ENCODE results near the gene COG2.
"Not testable (repeated sequence)": the region's sequence is repeated elsewhere in the genome, so short reads cannot be mapped to it uniquely, and the experiment has no call there.

Gene COG2

DNA sequence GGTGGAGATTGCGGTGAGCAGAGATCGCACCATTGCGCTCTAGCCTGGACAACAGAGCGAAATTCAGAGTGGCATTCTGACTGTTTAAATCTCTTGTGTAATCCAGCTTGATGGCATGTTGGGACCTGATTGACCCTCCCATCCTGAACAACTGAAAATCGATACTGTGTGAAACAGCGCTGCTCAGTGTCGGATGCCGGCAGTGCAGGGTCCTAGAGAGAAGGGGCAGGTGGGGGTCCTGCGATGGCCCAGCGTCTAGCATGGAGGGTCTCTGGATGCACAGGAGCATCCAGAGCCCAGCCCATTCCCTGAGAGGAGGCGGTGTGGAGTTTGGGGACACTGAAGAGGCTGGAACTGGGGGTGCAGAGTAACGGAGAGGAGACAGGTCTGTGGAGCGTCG lies 55.8 kb downstream of the COG2 start:
- no peaks in the 10 kb centered on the region for H3K79me2 ChIP-seq (ENCODE audit: control insufficient read depth, insufficient read depth, low read length)
- no peak overlapping the region for H3K18ac ChIP-seq (ENCODE audit: low read length)
- no peak overlapping the region for H2BK15ac ChIP-seq (replicated peaks; ENCODE audit: low read depth)
- no peaks in the 10 kb centered on the region for H3K4me1 ChIP-seq (ENCODE audit: control insufficient read depth, low read depth, low read length)
- no peak overlapping the region for H4K8ac ChIP-seq (ENCODE audit: low read depth, low read length)
- no peak overlapping the region for H3K4me3 ChIP-seq (ENCODE audit: low read length)
- H3K9ac ChIP-seq (ENCODE audit: low read length): no peak overlapping the region
- no peak overlapping the region for H3K4me2 ChIP-seq (ENCODE audit: low read length)
- H3K27me3 ChIP-seq (ENCODE audit: insufficient read depth, low read length, poor library complexity): no peaks in the 10 kb centered on the region
- no peak overlapping the region for H4K5ac ChIP-seq (ENCODE audit: low read length)
- H3K27ac ChIP-seq (ENCODE audit: low read depth, low read length): no peak overlapping the region
- H3K4ac ChIP-seq (ENCODE audit: low read depth, low read length): no peak overlapping the region
- H3K79me1 ChIP-seq (ENCODE audit: low read length): no peaks in the 10 kb centered on the region
- no CpG with 5 or more reads among the region's 14 CpGs for WGBS (ENCODE audit: extremely low coverage, insufficient coverage, low lambda C conversion rate)
- H3K36me3 ChIP-seq (ENCODE audit: control insufficient read depth, insufficient read depth, low read length): no peaks in the 10 kb centered on the region
- no peak overlapping the region for H2BK120ac ChIP-seq (ENCODE audit: low read depth, low read length)
- H2AK5ac ChIP-seq (ENCODE audit: low read length): no peak overlapping the region
- no peak overlapping the region for H2BK5ac ChIP-seq (ENCODE audit: low read length)
- H3K23ac ChIP-seq (ENCODE audit: low read length): no peak overlapping the region
- DNase-seq: no peak
- H3K56ac ChIP-seq (ENCODE audit: low read length): no peak overlapping the region

DNA sequence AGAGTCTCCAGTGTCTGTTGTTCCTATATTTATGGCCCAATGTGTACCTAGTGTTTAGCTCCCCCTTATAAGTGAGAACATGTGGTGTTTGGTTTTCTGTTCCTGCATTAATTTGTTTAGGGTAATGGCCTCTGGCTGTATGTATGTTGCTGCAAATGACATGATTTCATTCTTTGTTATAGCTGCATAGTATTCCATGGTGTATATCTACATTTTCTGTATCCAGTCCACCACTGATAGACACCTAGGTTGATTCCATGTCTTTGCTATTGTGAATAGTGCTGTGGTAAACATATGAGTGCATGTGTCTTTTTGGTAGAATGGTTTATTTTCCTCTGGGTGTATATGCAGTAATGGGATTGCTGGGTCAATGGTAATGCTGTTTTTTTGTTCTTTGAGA lies 56.7 kb downstream of the COG2 start:
- not testable (repeated sequence) for H3K9ac ChIP-seq (ENCODE audit: low read length); H3K27ac ChIP-seq (ENCODE audit: low read depth, low read length); H2AK5ac ChIP-seq (ENCODE audit: low read length); H3K4me1 ChIP-seq (ENCODE audit: control insufficient read depth, low read depth, low read length); H3K27me3 ChIP-seq (ENCODE audit: insufficient read depth, low read length, poor library complexity); H3K4ac ChIP-seq (ENCODE audit: low read depth, low read length); H3K56ac ChIP-seq (ENCODE audit: low read length); DNase-seq; H3K4me2 ChIP-seq (ENCODE audit: low read length); H3K23ac ChIP-seq (ENCODE audit: low read length); H4K5ac ChIP-seq (ENCODE audit: low read length); H3K79me1 ChIP-seq (ENCODE audit: low read length); H4K8ac ChIP-seq (ENCODE audit: low read depth, low read length); H3K4me3 ChIP-seq (ENCODE audit: low read length); H2BK5ac ChIP-seq (ENCODE audit: low read length); H3K79me2 ChIP-seq (ENCODE audit: control insufficient read depth, insufficient read depth, low read length); H3K36me3 ChIP-seq (ENCODE audit: control insufficient read depth, insufficient read depth, low read length); H2BK15ac ChIP-seq (replicated peaks; ENCODE audit: low read depth); H2BK120ac ChIP-seq (ENCODE audit: low read depth, low read length); H3K18ac ChIP-seq (ENCODE audit: low read length)

DNA sequence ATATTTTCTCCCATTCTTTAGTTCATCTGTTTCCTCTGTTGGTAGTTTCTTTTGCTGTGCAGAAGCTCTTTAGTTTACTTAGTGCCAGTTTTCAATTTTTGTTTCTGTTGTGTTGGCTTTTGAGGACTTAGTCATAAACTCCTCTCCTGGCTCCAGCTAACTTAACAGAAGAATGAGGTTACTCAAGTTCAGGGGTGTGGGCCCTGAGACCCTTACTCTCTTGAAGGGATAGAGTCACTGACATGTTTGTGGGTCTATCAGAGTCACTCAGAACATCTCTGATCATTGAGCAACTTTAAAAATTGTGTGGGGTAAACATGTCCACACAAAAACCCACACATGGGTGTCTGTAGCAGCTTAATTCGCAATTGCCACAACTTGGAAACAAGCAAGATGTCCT lies 57.4 kb downstream of the COG2 start:
- no peaks in the 10 kb centered on the region for H3K79me2 ChIP-seq (ENCODE audit: control insufficient read depth, insufficient read depth, low read length)
- no peak overlapping the region for H2BK120ac ChIP-seq (ENCODE audit: low read depth, low read length)

DNA sequence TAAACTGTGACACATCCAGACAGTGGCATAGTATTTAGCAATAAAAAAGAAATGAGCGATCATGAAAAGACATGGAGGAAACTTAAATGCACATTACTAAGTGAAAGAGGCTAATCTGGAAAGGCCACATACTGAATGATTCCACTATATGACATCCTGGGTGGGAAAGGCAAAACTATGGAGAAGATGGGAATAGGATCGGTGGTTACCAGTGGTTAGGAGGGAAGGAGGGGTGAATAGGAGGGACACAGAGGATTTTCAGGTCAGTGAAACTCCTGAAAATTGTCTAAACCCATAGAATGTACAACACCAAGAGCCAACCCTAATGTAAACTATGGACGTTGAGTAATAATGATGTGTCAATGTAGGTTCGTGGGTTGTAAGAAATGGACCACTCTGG lies 57.9 kb downstream of the COG2 start:
- Histone ChIP-seq H3K27ac (ENCODE audit: low read depth, low read length) (no peak overlapping the region), H3K9ac (ENCODE audit: low read length) (no peak overlapping the region), H3K36me3 (ENCODE audit: control insufficient read depth, insufficient read depth, low read length) (no peaks in the 10 kb centered on the region), H3K79me1 (ENCODE audit: low read length) (no peaks in the 10 kb centered on the region), H2AK5ac (ENCODE audit: low read length) (no peak overlapping the region), H4K5ac (ENCODE audit: low read length) (no peak overlapping the region), H3K56ac (ENCODE audit: low read length) (no peak overlapping the region), H3K4ac (ENCODE audit: low read depth, low read length) (no peak overlapping the region), H3K4me1 (ENCODE audit: control insufficient read depth, low read depth, low read length) (no peaks in the 10 kb centered on the region), H3K18ac (ENCODE audit: low read length) (no peak overlapping the region), H3K27me3 (ENCODE audit: insufficient read depth, low read length, poor library complexity) (no peaks in the 10 kb centered on the region), H4K8ac (ENCODE audit: low read depth, low read length) (no peak overlapping the region), H3K23ac (ENCODE audit: low read length) (no peak overlapping the region), H2BK15ac (replicated peaks; ENCODE audit: low read depth) (no peak overlapping the region), H3K79me2 (ENCODE audit: control insufficient read depth, insufficient read depth, low read length) (no peaks in the 10 kb centered on the region), H2BK5ac (ENCODE audit: low read length) (no peak overlapping the region), H2BK120ac (ENCODE audit: low read depth, low read length) (no peak overlapping the region), H3K4me2 (ENCODE audit: low read length) (no peak overlapping the region), H3K4me3 (ENCODE audit: low read length) (no peak overlapping the region)
- DNase-seq: no peak
- no CpG with 5 or more reads among the region's 4 CpGs for WGBS (ENCODE audit: extremely low coverage, insufficient coverage, low lambda C conversion rate)

More for the DNA sequence above, 57.4 kb downstream of the COG2 start:
- Histone ChIP-seq H3K79me1 (ENCODE audit: low read length) (no peaks in the 10 kb centered on the region), H3K23ac (ENCODE audit: low read length) (no peak overlapping the region), H3K27me3 (ENCODE audit: insufficient read depth, low read length, poor library complexity) (no peaks in the 10 kb centered on the region), H3K36me3 (ENCODE audit: control insufficient read depth, insufficient read depth, low read length) (no peaks in the 10 kb centered on the region), H4K5ac (ENCODE audit: low read length) (no peak overlapping the region), H4K8ac (ENCODE audit: low read depth, low read length) (no peak overlapping the region), H3K4me2 (ENCODE audit: low read length) (no peak overlapping the region), H2AK5ac (ENCODE audit: low read length) (no peak overlapping the region), H3K27ac (ENCODE audit: low read depth, low read length) (no peak overlapping the region), H3K4me1 (ENCODE audit: control insufficient read depth, low read depth, low read length) (no peaks in the 10 kb centered on the region), H3K56ac (ENCODE audit: low read length) (no peak overlapping the region), H2BK5ac (ENCODE audit: low read length) (no peak overlapping the region), H3K18ac (ENCODE audit: low read length) (no peak overlapping the region), H3K4ac (ENCODE audit: low read depth, low read length) (no peak overlapping the region), H3K9ac (ENCODE audit: low read length) (no peak overlapping the region), H3K4me3 (ENCODE audit: low read length) (no peak overlapping the region), H2BK15ac (replicated peaks; ENCODE audit: low read depth) (no peak overlapping the region)
- no peak for DNase-seq
- no CpG with 5 or more reads among the region's 1 CpG for WGBS (ENCODE audit: extremely low coverage, insufficient coverage, low lambda C conversion rate)

DNA sequence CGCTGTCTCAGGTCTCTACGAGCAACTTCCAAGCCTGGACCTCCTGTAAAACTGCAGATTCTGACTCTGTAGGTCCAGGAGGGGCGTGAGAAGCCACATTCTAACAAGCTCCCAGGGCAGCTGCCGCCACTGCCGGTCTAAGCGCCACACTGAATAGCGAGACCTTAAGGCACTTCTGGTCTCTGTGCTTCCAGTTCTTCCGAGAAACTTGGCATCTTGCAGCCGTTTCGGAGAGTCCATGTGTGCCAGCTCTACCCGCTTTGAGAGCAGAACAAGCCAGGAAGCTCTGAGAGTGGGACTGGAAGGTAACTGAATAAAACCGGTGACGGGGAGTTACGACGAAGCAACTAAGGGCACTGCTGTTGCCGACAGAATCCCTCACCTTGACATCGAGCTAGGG lies 59.2 kb downstream of the COG2 start:
- Histone ChIP-seq H2BK15ac (replicated peaks; ENCODE audit: low read depth) (no peak overlapping the region), H2AK5ac (ENCODE audit: low read length) (no peak overlapping the region), H3K9ac (ENCODE audit: low read length) (no peak overlapping the region), H4K8ac (ENCODE audit: low read depth, low read length) (no peak overlapping the region), H3K56ac (ENCODE audit: low read length) (no peak overlapping the region), H3K79me1 (ENCODE audit: low read length) (no peaks in the 10 kb centered on the region), H3K4me3 (ENCODE audit: low read length) (no peak overlapping the region), H3K23ac (ENCODE audit: low read length) (no peak overlapping the region), H3K79me2 (ENCODE audit: control insufficient read depth, insufficient read depth, low read length) (no peaks in the 10 kb centered on the region), H2BK5ac (ENCODE audit: low read length) (no peak overlapping the region), H3K36me3 (ENCODE audit: control insufficient read depth, insufficient read depth, low read length) (no peaks in the 10 kb centered on the region), H3K4ac (ENCODE audit: low read depth, low read length) (no peak overlapping the region), H4K5ac (ENCODE audit: low read length) (no peak overlapping the region), H3K27me3 (ENCODE audit: insufficient read depth, low read length, poor library complexity) (no peaks in the 10 kb centered on the region), H3K4me2 (ENCODE audit: low read length) (no peak overlapping the region), H3K4me1 (ENCODE audit: control insufficient read depth, low read depth, low read length) (no peaks in the 10 kb centered on the region), H3K27ac (ENCODE audit: low read depth, low read length) (no peak overlapping the region), H2BK120ac (ENCODE audit: low read depth, low read length) (no peak overlapping the region), H3K18ac (ENCODE audit: low read length) (no peak overlapping the region)
- DNase-seq: no peak
- no CpG with 5 or more reads among the region's 17 CpGs for WGBS (ENCODE audit: extremely low coverage, insufficient coverage, low lambda C conversion rate)

DNA sequence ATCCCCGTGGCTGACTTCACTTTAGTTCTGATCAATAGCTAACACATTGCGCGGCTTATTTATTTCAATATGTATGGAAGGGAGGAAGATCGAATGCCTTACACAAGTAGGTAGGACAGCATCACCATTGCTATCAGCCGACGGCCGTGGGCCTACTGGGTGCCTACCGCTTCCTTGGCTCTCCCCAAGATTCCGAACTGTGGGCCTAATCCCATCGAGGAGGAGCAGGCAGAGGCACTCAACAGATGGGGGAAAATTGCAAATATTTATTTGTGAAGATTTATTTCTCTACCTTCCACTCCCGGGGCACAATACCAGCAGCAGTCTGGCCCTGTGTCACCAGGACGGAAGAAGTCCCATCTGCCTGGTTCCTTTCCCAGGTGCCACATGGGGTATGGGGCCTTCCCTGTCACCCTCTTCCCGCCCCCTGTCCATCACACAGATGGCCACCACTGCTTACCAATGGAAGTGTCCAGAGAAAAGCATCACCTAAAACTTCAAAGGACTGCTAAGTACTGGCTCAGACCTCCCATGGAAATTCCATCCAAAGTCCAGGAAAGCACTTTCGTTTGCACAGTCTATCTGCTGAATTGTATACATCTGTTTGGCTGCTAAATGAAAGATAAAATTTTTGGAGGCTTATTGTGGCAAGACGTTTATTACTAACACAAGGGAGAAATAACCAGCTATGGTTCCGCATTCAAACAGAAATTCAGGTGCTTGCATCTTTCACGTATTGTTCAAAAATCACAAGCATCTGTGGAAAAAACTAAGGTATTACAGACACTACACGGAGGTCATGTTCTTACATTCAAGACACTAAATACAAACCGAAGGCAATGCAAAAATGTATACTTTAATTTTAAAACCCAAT lies 59.9 kb downstream of the COG2 start:
- Histone ChIP-seq H3K4me2 (ENCODE audit: low read length) (no peak overlapping the region), H2BK5ac (ENCODE audit: low read length) (no peak overlapping the region), H3K27me3 (ENCODE audit: insufficient read depth, low read length, poor library complexity) (no peaks in the 10 kb centered on the region), H3K18ac (ENCODE audit: low read length) (no peak overlapping the region), H3K36me3 (ENCODE audit: control insufficient read depth, insufficient read depth, low read length) (no peaks in the 10 kb centered on the region), H3K79me1 (ENCODE audit: low read length) (no peaks in the 10 kb centered on the region), H3K56ac (ENCODE audit: low read length) (no peak overlapping the region), H3K4ac (ENCODE audit: low read depth, low read length) (no peak overlapping the region), H2AK5ac (ENCODE audit: low read length) (no peak overlapping the region), H4K8ac (ENCODE audit: low read depth, low read length) (no peak overlapping the region), H3K23ac (ENCODE audit: low read length) (no peak overlapping the region), H3K27ac (ENCODE audit: low read depth, low read length) (no peak overlapping the region), H3K9ac (ENCODE audit: low read length) (no peak overlapping the region), H3K4me3 (ENCODE audit: low read length) (no peak overlapping the region), H4K5ac (ENCODE audit: low read length) (no peak overlapping the region), H2BK15ac (replicated peaks; ENCODE audit: low read depth) (no peak overlapping the region), H2BK120ac (ENCODE audit: low read depth, low read length) (no peak overlapping the region), H3K79me2 (ENCODE audit: control insufficient read depth, insufficient read depth, low read length) (no peaks in the 10 kb centered on the region), H3K4me1 (ENCODE audit: control insufficient read depth, low read depth, low read length) (no peaks in the 10 kb centered on the region)
- no CpG with 5 or more reads among the region's 19 CpGs for WGBS (ENCODE audit: extremely low coverage, insufficient coverage, low lambda C conversion rate)
- no peak for DNase-seq
